Mesangial cell (primary cell): ENCODE results near the gene CSNK2A1. TPM values are rescaled to one million over a fixed set of nuclear protein-coding genes. Genes with fewer than 3 reads are reported as not detected.

ENCODE experiments used
- total RNA-seq: library from RNA; depleted of rRNA; stranded (reverse); fragments of >200 nt; gene quantifications from 2 replicates; pipeline ENCODE4 v1.2.3, GENCODE V29; 2015

Gene CSNK2A1
- 84.7 and 85.9 TPM in 2 replicates for total RNA-seq

DNA sequence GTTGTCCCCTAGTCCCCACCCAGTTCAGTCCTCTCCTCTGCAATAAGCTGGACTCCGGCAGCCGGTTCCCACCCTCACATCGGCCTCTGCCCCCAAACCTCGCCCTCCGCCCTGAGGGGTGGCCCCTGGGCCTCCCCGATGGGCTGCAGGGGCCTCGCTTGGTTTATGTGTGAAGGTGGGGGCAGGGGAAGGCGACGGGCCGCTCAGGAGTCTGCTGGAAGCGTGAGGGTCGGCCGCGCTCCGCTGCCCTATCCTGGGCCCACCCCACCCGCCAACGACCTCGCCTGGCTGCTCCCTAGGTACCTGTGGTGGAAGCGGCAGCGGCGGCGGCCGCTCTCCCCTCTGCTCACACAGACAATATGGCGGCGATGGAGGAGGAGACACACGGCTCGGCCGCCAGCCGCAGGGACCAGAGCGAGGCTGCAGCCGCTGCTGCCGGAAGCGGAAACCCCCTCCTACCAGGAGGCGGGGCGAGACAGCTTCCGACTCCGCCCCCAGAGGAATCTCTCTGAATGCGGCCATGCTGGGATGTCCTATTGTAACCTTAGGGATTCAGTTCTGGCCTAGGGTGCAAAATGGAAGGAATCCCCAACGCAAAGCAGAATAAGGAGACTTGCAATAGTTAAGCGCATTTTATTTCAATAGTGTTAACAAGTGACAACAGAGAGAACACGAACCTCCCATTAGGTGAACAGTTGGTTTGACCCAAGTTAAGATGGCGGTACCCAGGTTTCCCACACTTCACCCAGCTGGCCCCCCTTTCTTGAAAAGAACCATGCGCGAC lies at the start of gene CSNK2A1:
TSS of gene CSNK2A1 (minus strand) at position 422 of the 784 bp plus-strand sequence. CDS start 35,239 bp downstream, outside the sequence.

DNA sequence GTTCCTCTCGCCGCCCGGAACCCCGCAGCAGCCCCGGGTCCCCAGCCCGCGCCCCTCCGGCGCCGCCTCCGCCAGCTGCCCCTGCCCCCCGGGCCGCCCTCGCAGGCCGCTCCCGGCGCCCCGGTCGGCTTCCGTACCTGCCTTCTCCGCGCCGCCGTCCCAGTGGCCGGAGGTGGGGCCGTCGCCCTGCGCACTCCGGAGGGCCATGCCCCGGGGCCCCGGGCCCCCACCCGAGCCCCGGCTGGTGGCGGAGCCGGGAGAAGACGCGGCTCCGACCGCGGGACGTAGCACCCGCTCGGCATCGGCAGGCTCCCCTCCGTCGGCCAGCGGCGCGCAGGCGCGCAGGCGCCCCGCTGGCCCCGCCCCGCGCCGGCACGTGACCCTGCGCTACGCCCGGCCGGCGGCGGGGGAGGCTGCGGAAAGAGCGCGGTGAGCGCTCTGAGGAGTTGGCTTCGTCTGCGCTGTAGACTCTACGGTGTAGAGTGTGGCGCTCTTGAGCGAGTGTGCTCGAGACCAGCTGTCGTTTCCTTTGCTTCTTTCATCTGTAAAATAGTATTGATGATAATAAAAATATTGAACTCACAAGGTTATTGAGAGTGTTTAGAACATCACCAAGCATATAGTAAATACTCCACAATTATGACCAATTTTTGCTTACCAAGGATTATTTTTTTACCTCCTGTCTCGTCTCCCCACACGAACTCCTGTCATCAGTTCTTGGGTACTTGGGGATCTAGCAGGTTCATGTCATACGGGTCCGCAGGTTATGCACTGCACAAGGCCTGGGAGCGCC lies 81.2 kb downstream of the CSNK2A1 start, which contains the start of gene TBC1D20:
TSS of gene TBC1D20 (minus strand) at position 335 of the 793 bp plus-strand sequence. CDS start at position 207, 128 bp downstream.

Other genes with a start within 250 kb of the CSNK2A1 start
- gene ZCCHC3, start 246.2 kb downstream of the CSNK2A1 start, total RNA-seq: 11.4 and 17.1 TPM in 2 replicates
- 11.2 and 23.3 TPM in 2 replicates for gene SOX12, start 218.2 kb downstream of the CSNK2A1 start, total RNA-seq
- 106 and 114 TPM in 2 replicates for gene NRSN2, start 196.7 kb downstream of the CSNK2A1 start, total RNA-seq
- 133 and 137 TPM in 2 replicates for gene TRIB3, start 163.0 kb downstream of the CSNK2A1 start, total RNA-seq
- 138 and 152 TPM in 2 replicates for gene RBCK1, start 135.5 kb downstream of the CSNK2A1 start, total RNA-seq
- 25.1 and 27.0 TPM in 2 replicates for gene TBC1D20, start 81.3 kb downstream of the CSNK2A1 start, total RNA-seq
- gene TCF15, start 66.5 kb upstream of the CSNK2A1 start, total RNA-seq: not detected in 2 replicates
- 26.9 and 36.2 TPM in 2 replicates for gene SRXN1, start 109.4 kb upstream of the CSNK2A1 start, total RNA-seq
- gene SCRT2, start 132.0 kb upstream of the CSNK2A1 start, total RNA-seq: not detected in 2 replicates
- not detected in 2 replicates for gene SLC52A3, start 224.7 kb upstream of the CSNK2A1 start, total RNA-seq